Measurements from ENCODE around the gene POLR1E. TPM values are rescaled to one million over a fixed set of nuclear protein-coding genes. Genes with fewer than 3 reads are reported as not detected.
A peak's percentile ranks its signal among the peaks of the same experiment; 100 is the strongest.
"Not testable (repeated sequence)": the region's sequence is repeated elsewhere in the genome, so short reads cannot be mapped to it uniquely, and the experiment has no call there.

Gene POLR1E
- polyA plus RNA-seq, 1 donor (not counting 4 experiments of a cell fraction or from before 2014, with no cell fraction given), result 44.4 TPM

GRCh38 chr9:37471942-37472684 is 13.6 kb upstream of the POLR1E start:
- H2AFZ ChIP-seq (ENCODE audit: control insufficient read depth, low read length), result peak overlapping the region; percentile 86
- H3K9ac ChIP-seq (ENCODE audit: control insufficient read depth, extremely low read depth, insufficient read depth, low read length), result peak overlapping the region; percentile 63
- no peaks in the 10 kb centered on the region for H4K20me1 ChIP-seq (ENCODE audit: control insufficient read depth, extremely low read depth, insufficient read depth, low read length)
- no peaks in the 10 kb centered on the region for H3K9me3 ChIP-seq (ENCODE audit: control insufficient read depth, low read depth, low read length)
- no peaks in the 10 kb centered on the region for H3K27me3 ChIP-seq (ENCODE audit: control insufficient read depth, extremely low read depth, insufficient read depth, low read length)
- TF ChIP-seq EZH2 (IDR thresholded peaks at IDR 0.05; ENCODE audit: low read length), result no peak
- DNase-seq (ENCODE audit: low read depth, low spot score), result no peak
- FAIRE-seq, result peak; percentile 87
- peak overlapping the region; percentile 97 for H3K4me2 ChIP-seq (ENCODE audit: control insufficient read depth, extremely low read depth, insufficient read depth, low read depth, low read length)
- no peaks in the 10 kb centered on the region for H3K9me1 ChIP-seq (ENCODE audit: control insufficient read depth, extremely low read depth, insufficient read depth, low read length)
- peak overlapping the region; percentile 25 to 74 (median 71) for H3K4me3 ChIP-seq (ENCODE audit: control insufficient read depth in 2 of 3, extremely low read depth in 1 of 3, insufficient read depth in 2 of 3, low read depth in 1 of 3, low read length in 3 of 3)
- no peaks in the 10 kb centered on the region for H3K79me2 ChIP-seq (ENCODE audit: control insufficient read depth, insufficient read depth, low read length)
- dilution Hi-C loops (cut with MboI; ENCODE audit: extremely low pct_ligation_motif_present, low sequenced_read_pairs), result no loop called here
- no peaks in the 10 kb centered on the region for H3K36me3 ChIP-seq (ENCODE audit: control insufficient read depth in 2 of 2, extremely low read depth in 1 of 2, insufficient read depth in 2 of 2, low read length in 2 of 2)
- peaks cover 20% of the 10 kb centered on the region for H3K4me1 ChIP-seq (ENCODE audit: control insufficient read depth, extremely low read depth, insufficient read depth, low read length)
- peak overlapping the region; percentile 86 for H3K27ac ChIP-seq (ENCODE audit: control insufficient read depth, insufficient read depth, low read length)

- DNase-seq (ENCODE audit: low read depth, low spot score); H3K27ac ChIP-seq (ENCODE audit: control insufficient read depth, insufficient read depth, low read length); H3K79me2 ChIP-seq (ENCODE audit: control insufficient read depth, insufficient read depth, low read length); H3K4me3 ChIP-seq (ENCODE audit: control insufficient read depth in 2 of 3, extremely low read depth in 1 of 3, insufficient read depth in 2 of 3, low read depth in 1 of 3, low read length in 3 of 3); H2AFZ ChIP-seq (ENCODE audit: control insufficient read depth, low read length); H3K9ac ChIP-seq (ENCODE audit: control insufficient read depth, extremely low read depth, insufficient read depth, low read length); FAIRE-seq; dilution Hi-C loops (cut with MboI; ENCODE audit: extremely low pct_ligation_motif_present, low sequenced_read_pairs); H3K27me3 ChIP-seq (ENCODE audit: control insufficient read depth, extremely low read depth, insufficient read depth, low read length); H3K4me2 ChIP-seq (ENCODE audit: control insufficient read depth, extremely low read depth, insufficient read depth, low read depth, low read length); H3K36me3 ChIP-seq (ENCODE audit: control insufficient read depth in 2 of 2, extremely low read depth in 1 of 2, insufficient read depth in 2 of 2, low read length in 2 of 2); H4K20me1 ChIP-seq (ENCODE audit: control insufficient read depth, extremely low read depth, insufficient read depth, low read length); H3K9me3 ChIP-seq (ENCODE audit: control insufficient read depth, low read depth, low read length); H3K9me1 ChIP-seq (ENCODE audit: control insufficient read depth, extremely low read depth, insufficient read depth, low read length): not testable (repeated sequence)
- peaks cover 19% of the 10 kb centered on the region for H3K4me1 ChIP-seq (ENCODE audit: control insufficient read depth, extremely low read depth, insufficient read depth, low read length)
Measured at GRCh38 chr9:37473982-37474381, 11.8 kb upstream of the POLR1E start.

- Histone ChIP-seq H3K4me1 (ENCODE audit: control insufficient read depth, extremely low read depth, insufficient read depth, low read length) (peaks cover 19% of the 10 kb centered on the region), H3K27ac (ENCODE audit: control insufficient read depth, insufficient read depth, low read length) (no peak overlapping the region), H4K20me1 (ENCODE audit: control insufficient read depth, extremely low read depth, insufficient read depth, low read length) (no peaks in the 10 kb centered on the region), H3K4me3 (ENCODE audit: control insufficient read depth in 2 of 3, extremely low read depth in 1 of 3, insufficient read depth in 2 of 3, low read depth in 1 of 3, low read length in 3 of 3) (no peak overlapping the region), H3K9me3 (ENCODE audit: control insufficient read depth, low read depth, low read length) (no peaks in the 10 kb centered on the region), H3K4me2 (ENCODE audit: control insufficient read depth, extremely low read depth, insufficient read depth, low read depth, low read length) (no peak overlapping the region), H2AFZ (ENCODE audit: control insufficient read depth, low read length) (no peak overlapping the region), H3K9me1 (ENCODE audit: control insufficient read depth, extremely low read depth, insufficient read depth, low read length) (no peaks in the 10 kb centered on the region), H3K79me2 (ENCODE audit: control insufficient read depth, insufficient read depth, low read length) (no peaks in the 10 kb centered on the region), H3K36me3 (ENCODE audit: control insufficient read depth in 2 of 2, extremely low read depth in 1 of 2, insufficient read depth in 2 of 2, low read length in 2 of 2) (no peaks in the 10 kb centered on the region), H3K9ac (ENCODE audit: control insufficient read depth, extremely low read depth, insufficient read depth, low read length) (no peak overlapping the region), H3K27me3 (ENCODE audit: control insufficient read depth, extremely low read depth, insufficient read depth, low read length) (no peaks in the 10 kb centered on the region)
- dilution Hi-C loops (cut with MboI; ENCODE audit: extremely low pct_ligation_motif_present, low sequenced_read_pairs), result no loop called here
- DNase-seq (ENCODE audit: low read depth, low spot score), result no peak
- no peak for FAIRE-seq
- TF ChIP-seq CTCF (optimal IDR thresholded peaks at IDR 0.05 in 1 of 3, IDR thresholded peaks at IDR 0.05 in 1 of 3, conservative IDR thresholded peaks at IDR 0.05 in 1 of 3; ENCODE audit: extremely low read depth in 1 of 3, insufficient read depth in 2 of 3, low read length in 3 of 3) (no peak), EZH2 (IDR thresholded peaks at IDR 0.05; ENCODE audit: low read length) (no peak)
Measured at GRCh38 chr9:37474438-37474837, 11.3 kb upstream of the POLR1E start.

Data from keratinocyte (primary cell).